ENCODE data around the gene FGF23.

DNA sequence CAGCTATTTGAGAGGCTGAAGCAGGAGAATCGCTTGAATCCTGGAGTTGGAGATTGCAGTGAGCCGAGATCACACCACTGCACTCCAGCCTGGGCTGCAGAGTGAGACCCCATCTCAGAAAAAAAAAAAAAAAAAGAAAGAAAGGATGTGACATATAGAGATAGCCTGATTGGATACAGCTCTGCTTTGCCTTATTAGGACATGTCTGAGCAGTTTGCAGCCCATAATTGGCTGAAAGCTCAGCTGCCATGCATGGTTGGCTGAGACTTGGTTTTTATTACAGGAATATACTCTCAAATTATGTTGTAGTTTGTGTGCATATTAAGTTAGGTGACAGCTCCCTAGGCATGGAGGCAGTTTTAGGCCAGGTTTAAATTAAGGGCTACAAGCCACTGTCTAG, 52.2 kb downstream of the FGF23 start:
- TF ChIP-seq, protein P1, sequence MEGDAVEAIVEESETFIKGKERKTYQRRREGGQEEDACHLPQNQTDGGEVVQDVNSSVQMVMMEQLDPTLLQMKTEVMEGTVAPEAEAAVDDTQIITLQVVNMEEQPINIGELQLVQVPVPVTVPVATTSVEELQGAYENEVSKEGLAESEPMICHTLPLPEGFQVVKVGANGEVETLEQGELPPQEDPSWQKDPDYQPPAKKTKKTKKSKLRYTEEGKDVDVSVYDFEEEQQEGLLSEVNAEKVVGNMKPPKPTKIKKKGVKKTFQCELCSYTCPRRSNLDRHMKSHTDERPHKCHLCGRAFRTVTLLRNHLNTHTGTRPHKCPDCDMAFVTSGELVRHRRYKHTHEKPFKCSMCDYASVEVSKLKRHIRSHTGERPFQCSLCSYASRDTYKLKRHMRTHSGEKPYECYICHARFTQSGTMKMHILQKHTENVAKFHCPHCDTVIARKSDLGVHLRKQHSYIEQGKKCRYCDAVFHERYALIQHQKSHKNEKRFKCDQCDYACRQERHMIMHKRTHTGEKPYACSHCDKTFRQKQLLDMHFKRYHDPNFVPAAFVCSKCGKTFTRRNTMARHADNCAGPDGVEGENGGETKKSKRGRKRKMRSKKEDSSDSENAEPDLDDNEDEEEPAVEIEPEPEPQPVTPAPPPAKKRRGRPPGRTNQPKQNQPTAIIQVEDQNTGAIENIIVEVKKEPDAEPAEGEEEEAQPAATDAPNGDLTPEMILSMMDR (conservative IDR thresholded peaks at IDR 0.05; ENCODE audit: low read depth, low read length): no peak
- TF ChIP-seq EZH2 (IDR thresholded peaks at IDR 0.05; ENCODE audit: borderline replicate concordance, low read depth, low read length, poor library complexity, severe bottlenecking): no peak

Measured in A673 (cell line).